Endothelial cell of umbilical vein (primary cell): ENCODE data around the gene PYHIN1. TPM values are rescaled to one million over a fixed set of nuclear protein-coding genes. Genes with fewer than 3 reads are reported as not detected.

Source experiments
- BruUV-seq: library from RNA; stranded (reverse); fragments of 400-500 nt; replicated peaks from 2 replicates; lab custom pipeline; 2021; lab: Mats Ljungman, UMichigan
- CTCF ChIA-PET: fragments of 300-600, 350-600 bp; sonication (Branson Sonifier 250); formaldehyde crosslinking; loops from one replicate; lab custom pipeline; 2021; ENCODE audit warnings: antibody characterized with exemption, inconsistent platforms; lab: Charles Lee
- POLR2A ChIA-PET: fragments of 300-600, 350-600 bp; sonication (Branson Sonifier 250); formaldehyde crosslinking; loops from one replicate; lab custom pipeline; 2021; ENCODE audit warnings: antibody characterized with exemption, inconsistent platforms; lab: Charles Lee
- DNase-seq: peaks from one replicate; pipeline ENCODE4 v3.0.0-alpha.2; 2011; ENCODE audit warnings: low read depth, low spot score
- FAIRE-seq: peaks from 2 replicates; lab custom pipeline; 2011; peaks lifted over from hg19 to GRCh38; lab: Jason Lieb, UNC
- H2AFZ ChIP-seq: 2 replicates; pipeline ENCODE4 v1.6.0; 2012; ENCODE audit warnings: low read depth, low read length, control low read depth, inconsistent platforms
- H3K27ac ChIP-seq: 2 replicates; pipeline ENCODE4 v1.5.1; 2011; ENCODE audit warnings: low read depth, mild to moderate bottlenecking, control low read depth, low read length, moderate library complexity; ENCODE audit not compliant: insufficient read depth
- H3K27me3 ChIP-seq, 2 experiments: 2 replicates each; pipeline versions ENCODE4 v1.6.0 to v1.6.1; 2011; ENCODE audit warnings: low read length in 2 of 2, mixed read lengths in 1 of 2; ENCODE audit not compliant: control insufficient read depth in 2 of 2, insufficient read depth in 2 of 2
- H3K36me3 ChIP-seq, 2 experiments: 2 replicates in 1 of 2; 3 replicates in 1 of 2; pipeline ENCODE4 v1.5.1; 2011; ENCODE audit warnings: low read length in 2 of 2, mild to moderate bottlenecking in 1 of 2, moderate library complexity in 1 of 2; ENCODE audit not compliant: control insufficient read depth in 2 of 2, insufficient read depth in 2 of 2; ENCODE audit errors: extremely low read depth in 1 of 2
- H3K4me1 ChIP-seq: 3 replicates; pipeline ENCODE4 v1.5.1; 2011; ENCODE audit warnings: mild to moderate bottlenecking, low read length; ENCODE audit not compliant: control insufficient read depth, insufficient read depth; ENCODE audit errors: extremely low read depth
- H3K4me2 ChIP-seq: 2 replicates; pipeline ENCODE4 v1.6.1; 2011; ENCODE audit warnings: low read length, control low read depth, mixed read lengths; ENCODE audit not compliant: insufficient read depth
- H3K4me3 ChIP-seq, 3 experiments: fragments of 200-600 bp in 1 of 3; sonication (generic), shearing (Covaris generic) in 1 of 3; replicated peaks in 1 of 3; 2 replicates each; pipeline ENCODE4 v1.5.1; 2011 to 2016; ENCODE audit warnings: control low read depth in 3 of 3, low read length in 3 of 3, mild to moderate bottlenecking in 2 of 3, inconsistent platforms in 1 of 3, low read depth in 1 of 3, moderate library complexity in 1 of 3; ENCODE audit not compliant: insufficient read depth in 1 of 3
- H3K79me2 ChIP-seq: 2 replicates; pipeline ENCODE4 v1.6.0; 2012; ENCODE audit warnings: low read length, inconsistent platforms; ENCODE audit not compliant: control insufficient read depth, insufficient read depth
- H3K9ac ChIP-seq: replicated peaks from 2 replicates; pipeline ENCODE3; 2011; ENCODE audit warnings: low read length, control low read depth; ENCODE audit not compliant: insufficient read depth; ENCODE audit errors: extremely low read depth
- H3K9me1 ChIP-seq: replicated peaks from 3 replicates; pipeline ENCODE4 v1.6.0; 2011; ENCODE audit warnings: mild to moderate bottlenecking, low read length; ENCODE audit not compliant: control insufficient read depth, insufficient read depth; ENCODE audit errors: extremely low read depth
- H3K9me3 ChIP-seq: replicated peaks from 2 replicates; pipeline ENCODE4 v1.5.1; 2012; ENCODE audit warnings: low read length, inconsistent platforms; ENCODE audit not compliant: control insufficient read depth, insufficient read depth
- H4K20me1 ChIP-seq: replicated peaks from 2 replicates; pipeline ENCODE3; 2011; ENCODE audit warnings: mild to moderate bottlenecking, low read length; ENCODE audit not compliant: control insufficient read depth, insufficient read depth; ENCODE audit errors: extremely low read depth
- EZH2 ChIP-seq: IDR thresholded peaks from 2 replicates; pipeline ENCODE4 v1.6.1; 2012; ENCODE audit warnings: borderline replicate concordance, low read depth, mild to moderate bottlenecking, moderate library complexity, low read length, inconsistent platforms; ENCODE audit not compliant: severe bottlenecking
- FOS ChIP-seq: IDR thresholded peaks from 2 replicates; pipeline ENCODE4 v1.6.1; 2011; ENCODE audit warnings: mild to moderate bottlenecking, low read length, moderate library complexity, borderline replicate concordance; ENCODE audit not compliant: insufficient read depth
- GATA2 ChIP-seq: IDR thresholded peaks from 2 replicates; pipeline ENCODE4 v1.7.0; 2011; ENCODE audit warnings: low read depth, mild to moderate bottlenecking, moderate library complexity, mixed read lengths, low read length; ENCODE audit not compliant: insufficient read length, insufficient read depth
- JUN ChIP-seq: IDR thresholded peaks from 2 replicates; pipeline ENCODE4 v1.6.1; 2011; ENCODE audit warnings: borderline replicate concordance, low read depth; ENCODE audit not compliant: insufficient read length, insufficient read depth
- MYC ChIP-seq: IDR thresholded peaks from one replicate; pipeline ENCODE4 v1.6.1; 2011; ENCODE audit warnings: mild to moderate bottlenecking, low read depth, low read length
- POLR2A ChIP-seq: IDR thresholded peaks from 2 replicates; pipeline ENCODE4 v1.6.1; 2012; ENCODE audit warnings: low read depth, mild to moderate bottlenecking, control low read depth, low read length
- POLR2AphosphoS5 ChIP-seq: IDR thresholded peaks from 2 replicates; pipeline ENCODE4 v1.6.1; 2012; ENCODE audit warnings: low read depth, mild to moderate bottlenecking, control low read depth, low read length, moderate library complexity; ENCODE audit not compliant: insufficient read depth
- dilution Hi-C: fragments of 300-500 bp; cut with MboI; formaldehyde crosslinking; loops from one replicate; pipeline ENCODE4 v1.15.0; 2019; ENCODE audit warnings: low sequenced_read_pairs; ENCODE audit not compliant: extremely low pct_ligation_motif_present
- intact Hi-C: fragments of 100-400 bp; cut with micrococcal nuclease; formaldehyde crosslinking; loops from one replicate; pipeline ENCODE4 v1.10.0; 2022
- polyA plus RNA-seq, 4 experiments: library from polyadenylated mRNA; depleted of rRNA in 3 of 4; stranded (reverse) in 3 of 4; unstranded in 1 of 4; fragments of >200 nt; gene quantifications; 2 replicates each; pipeline versions ENCODE4 v1.2.1 to v1.2.3, GENCODE V29; 2011 to 2012; ENCODE audit warnings: missing spikeins in 1 of 4
- total RNA-seq: library from RNA; stranded (reverse); gene quantifications from 2 replicates; pipeline ENCODE4 v1.2.3, GENCODE V29; 2021
- TF ChIP-seq, protein P1 (sequence below): IDR thresholded peaks from 2 replicates; pipeline ENCODE4 v1.6.1; 2011; ENCODE audit not compliant: insufficient read depth, insufficient read length
- TF ChIP-seq, protein P2 (sequence below), 2 donors: IDR thresholded peaks; 1 replicate in 1 of 2; 2 replicates in 1 of 2; pipeline ENCODE4 v1.5.1; 2011; ENCODE audit warnings: low read length in 2 of 2, mild to moderate bottlenecking in 2 of 2, moderate library complexity in 2 of 2, control low read depth in 1 of 2, inconsistent platforms in 1 of 2, low read depth in 1 of 2; ENCODE audit not compliant: insufficient read depth in 1 of 2; ENCODE audit errors: extremely low read depth in 1 of 2

The PYHIN1 gene
- total and polyA plus RNA-seq, 2 donors (not counting 3 experiments of a cell fraction or from before 2014, with no cell fraction given), result not detected

DNA sequence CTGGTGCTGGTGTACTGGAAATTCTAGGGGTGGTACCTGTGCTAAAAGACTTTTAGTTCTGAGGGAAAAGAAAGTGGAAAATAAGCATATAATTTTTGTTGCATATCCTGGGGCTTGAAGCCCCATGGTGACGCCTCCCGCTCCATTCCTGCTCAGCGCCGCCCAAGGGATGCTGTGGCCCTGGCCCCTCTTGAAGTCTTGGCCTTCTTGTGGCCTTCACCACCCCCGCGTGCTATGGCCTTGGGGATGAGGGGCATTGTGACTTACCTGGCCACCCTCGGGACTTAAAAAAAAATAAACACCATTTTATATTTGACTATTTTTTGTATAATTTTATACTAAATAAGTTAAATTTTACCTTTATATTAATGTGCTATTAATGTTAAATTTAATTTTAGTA is 93.7 kb downstream of the PYHIN1 start:
- no peaks in the 10 kb centered on the region for H3K27me3 ChIP-seq
- ChIA-PET CTCF (no interaction called here), POLR2A (no interaction called here)
- DNase-seq (no peak), FAIRE-seq (no peak)
- intact Hi-C loops (no loop called here), dilution Hi-C loops (no loop called here)
- H2AFZ ChIP-seq, result no peak overlapping the region
- TF ChIP-seq FOS (no peak), EZH2 (no peak), GATA2 (no peak), JUN (no peak), POLR2AphosphoS5 (no peak), MYC (no peak), POLR2A (no peak)
- TF ChIP-seq, protein P1, sequence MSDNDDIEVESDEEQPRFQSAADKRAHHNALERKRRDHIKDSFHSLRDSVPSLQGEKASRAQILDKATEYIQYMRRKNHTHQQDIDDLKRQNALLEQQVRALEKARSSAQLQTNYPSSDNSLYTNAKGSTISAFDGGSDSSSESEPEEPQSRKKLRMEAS, result no peak
- TF ChIP-seq, protein P2, sequence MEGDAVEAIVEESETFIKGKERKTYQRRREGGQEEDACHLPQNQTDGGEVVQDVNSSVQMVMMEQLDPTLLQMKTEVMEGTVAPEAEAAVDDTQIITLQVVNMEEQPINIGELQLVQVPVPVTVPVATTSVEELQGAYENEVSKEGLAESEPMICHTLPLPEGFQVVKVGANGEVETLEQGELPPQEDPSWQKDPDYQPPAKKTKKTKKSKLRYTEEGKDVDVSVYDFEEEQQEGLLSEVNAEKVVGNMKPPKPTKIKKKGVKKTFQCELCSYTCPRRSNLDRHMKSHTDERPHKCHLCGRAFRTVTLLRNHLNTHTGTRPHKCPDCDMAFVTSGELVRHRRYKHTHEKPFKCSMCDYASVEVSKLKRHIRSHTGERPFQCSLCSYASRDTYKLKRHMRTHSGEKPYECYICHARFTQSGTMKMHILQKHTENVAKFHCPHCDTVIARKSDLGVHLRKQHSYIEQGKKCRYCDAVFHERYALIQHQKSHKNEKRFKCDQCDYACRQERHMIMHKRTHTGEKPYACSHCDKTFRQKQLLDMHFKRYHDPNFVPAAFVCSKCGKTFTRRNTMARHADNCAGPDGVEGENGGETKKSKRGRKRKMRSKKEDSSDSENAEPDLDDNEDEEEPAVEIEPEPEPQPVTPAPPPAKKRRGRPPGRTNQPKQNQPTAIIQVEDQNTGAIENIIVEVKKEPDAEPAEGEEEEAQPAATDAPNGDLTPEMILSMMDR (IDR thresholded peaks at IDR 0.05; ENCODE audit: extremely low read depth in 1 of 2, insufficient read depth in 1 of 2, low read depth in 1 of 2, low read length in 2 of 2), result no peak
- no peaks in the 10 kb centered on the region for H3K9me3 ChIP-seq
- H3K4me2 ChIP-seq, result no peak overlapping the region
- peaks cover 70% of the 10 kb centered on the region for H3K79me2 ChIP-seq
- no peak overlapping the region for H3K27ac ChIP-seq
- BruUV-seq, result no TSS peak
- no peaks in the 10 kb centered on the region for H3K9me1 ChIP-seq
- H3K4me3 ChIP-seq, result no peak overlapping the region
- no peak overlapping the region for H3K9ac ChIP-seq
- H4K20me1 ChIP-seq, result no peaks in the 10 kb centered on the region
- peaks cover 6 to 7% of the 10 kb centered on the region in 2 experiments for H3K36me3 ChIP-seq
- H3K4me1 ChIP-seq, result peaks cover 8% of the 10 kb centered on the region

Other genes with a start within 250 kb of the PYHIN1 start
- 0.48 and 0.84 TPM in 2 replicates for gene SPTA1, start 244.8 kb upstream of the PYHIN1 start, total RNA-seq
- gene SPTA1, start 244.8 kb upstream of the PYHIN1 start, polyA plus RNA-seq, result 0.01 and 0.11 TPM in 2 replicates
- not detected in 2 replicates for gene OR6K2, start 230.9 kb upstream of the PYHIN1 start, total RNA-seq
- gene OR6K2, start 230.9 kb upstream of the PYHIN1 start, polyA plus RNA-seq, result not detected in 2 replicates
- not detected in 2 replicates for gene OR6K3, start 210.8 kb upstream of the PYHIN1 start, total RNA-seq
- not detected in 2 replicates for gene OR6K3, start 210.8 kb upstream of the PYHIN1 start, polyA plus RNA-seq
- gene OR6K6, start 176.8 kb upstream of the PYHIN1 start, total RNA-seq, result not detected in 2 replicates
- not detected in 2 replicates for gene OR6K6, start 176.8 kb upstream of the PYHIN1 start, polyA plus RNA-seq
- not detected in 2 replicates for gene OR6N1, start 159.4 kb upstream of the PYHIN1 start, total RNA-seq
- not detected in 2 replicates for gene OR6N1, start 159.4 kb upstream of the PYHIN1 start, polyA plus RNA-seq
- gene OR6N2, start 150.3 kb upstream of the PYHIN1 start, total RNA-seq, result not detected in 2 replicates
- gene OR6N2, start 150.3 kb upstream of the PYHIN1 start, polyA plus RNA-seq, result not detected in 2 replicates
- gene MNDA, start 100.2 kb upstream of the PYHIN1 start, total RNA-seq, result not detected in 2 replicates
- gene MNDA, start 100.2 kb upstream of the PYHIN1 start, polyA plus RNA-seq, result not detected in 2 replicates
- 174 and 183 TPM in 2 replicates for gene IFI16, start 78.4 kb downstream of the PYHIN1 start, total RNA-seq
- 43.9 and 52.8 TPM in 2 replicates for gene IFI16, start 78.4 kb downstream of the PYHIN1 start, polyA plus RNA-seq
- not detected in 2 replicates for gene AIM2, start 145.2 kb downstream of the PYHIN1 start, total RNA-seq
- not detected in 2 replicates for gene AIM2, start 145.2 kb downstream of the PYHIN1 start, polyA plus RNA-seq
- gene CADM3, start 240.1 kb downstream of the PYHIN1 start, total RNA-seq, result 2.7 and 4.1 TPM in 2 replicates
- gene CADM3, start 240.1 kb downstream of the PYHIN1 start, polyA plus RNA-seq, result 6.0 and 6.9 TPM in 2 replicates